GM12874 (cell line): ENCODE results near the gene OLIG2.

Experiments
- CTCF ChIP-seq: IDR thresholded peaks from 2 replicates; pipeline ENCODE4 v1.5.1; 2011; ENCODE audit warnings: low read depth, mild to moderate bottlenecking, control low read depth, low read length, moderate library complexity; ENCODE audit not compliant: insufficient read depth

Gene OLIG2

GRCh38 chr21:33075128-33075527 is 49.4 kb downstream of the OLIG2 start:
- no peak for TF ChIP-seq CTCF

DNA sequence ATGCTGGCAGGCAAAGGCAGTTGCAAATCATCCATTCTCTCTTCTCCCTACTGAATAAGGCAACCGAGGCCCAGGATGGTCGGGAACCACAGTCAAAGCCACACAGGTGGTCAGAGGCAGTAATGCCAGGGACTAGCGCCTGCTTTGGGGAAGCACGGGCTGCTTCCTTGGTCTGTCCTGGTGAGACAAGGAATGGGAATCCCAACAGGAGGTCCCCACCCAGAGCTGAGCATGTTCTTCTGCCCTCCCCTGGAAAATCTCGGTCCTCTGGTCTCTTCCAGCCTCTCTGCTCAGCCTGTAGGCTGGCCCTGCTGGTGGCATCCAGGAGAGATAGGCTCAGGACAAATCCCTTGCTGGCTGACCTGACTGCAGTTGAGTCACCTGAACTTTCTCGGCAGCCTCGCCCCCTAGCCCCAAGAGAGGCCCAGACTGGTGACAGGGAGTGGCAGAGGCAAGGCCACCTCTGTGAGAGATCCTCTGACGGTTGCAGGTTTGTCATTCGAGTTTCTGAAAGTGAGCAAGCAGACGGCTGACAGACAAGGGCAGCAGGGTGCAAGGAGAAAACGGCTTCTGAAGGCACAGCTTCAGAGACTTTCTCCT is 50.0 kb downstream of the OLIG2 start:
- no peak for TF ChIP-seq CTCF

GRCh38 chr21:33076600-33077329 is 51.0 kb downstream of the OLIG2 start:
- TF ChIP-seq CTCF: no peak
